Astrocyte of the hippocampus (primary cell): ENCODE data around the gene SHOC2.
A peak's percentile ranks its signal among the peaks of the same experiment; 100 is the strongest.

Source experiments
- DNase-seq: peaks from one replicate; pipeline ENCODE4 v3.0.0; 2011; ENCODE audit warnings: low read depth, low spot score

Gene SHOC2

GRCh38 chr10:110983466-110983865, 64.1 kb downstream of the SHOC2 start:
- DNase-seq = no peak

DNA sequence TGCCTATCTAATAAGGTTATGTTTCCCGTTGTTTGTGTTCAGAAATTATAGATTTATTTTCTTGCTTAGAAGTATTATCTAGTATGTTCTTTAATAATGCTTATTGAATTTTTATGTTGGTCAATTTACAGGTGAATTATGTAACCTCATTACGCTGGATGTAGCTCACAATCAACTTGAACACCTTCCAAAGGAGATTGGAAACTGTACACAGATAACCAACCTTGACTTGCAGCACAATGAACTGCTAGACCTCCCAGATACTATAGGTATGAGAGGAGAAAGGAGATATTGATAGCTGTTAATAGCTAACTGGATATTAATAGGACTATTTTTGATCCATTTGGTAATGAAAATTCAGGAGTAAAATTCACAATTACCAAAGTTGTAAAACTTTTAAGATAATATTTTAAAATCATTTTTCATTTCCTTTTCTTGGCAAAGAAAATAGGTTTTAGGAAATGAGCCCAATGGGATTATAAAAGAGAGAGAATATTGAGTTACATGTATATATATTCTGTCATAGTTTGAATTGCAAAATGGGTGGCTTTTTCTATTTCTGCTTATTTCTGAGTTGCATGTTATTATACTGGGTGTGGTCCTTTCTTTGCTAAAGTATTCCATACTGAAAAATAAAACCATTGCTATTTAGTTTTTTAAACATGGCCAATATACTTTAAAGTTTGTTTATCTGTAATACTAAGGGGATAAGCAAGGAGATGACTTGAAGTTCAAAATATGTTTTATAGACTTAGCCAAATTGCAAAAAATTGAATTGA, 66.3 kb downstream of the SHOC2 start:
- DNase-seq = no peak

- DNase-seq = peak; percentile 11
These were observed 69.6 kb downstream of the SHOC2 start for GRCh38 chr10:110989016-110989415.

DNA sequence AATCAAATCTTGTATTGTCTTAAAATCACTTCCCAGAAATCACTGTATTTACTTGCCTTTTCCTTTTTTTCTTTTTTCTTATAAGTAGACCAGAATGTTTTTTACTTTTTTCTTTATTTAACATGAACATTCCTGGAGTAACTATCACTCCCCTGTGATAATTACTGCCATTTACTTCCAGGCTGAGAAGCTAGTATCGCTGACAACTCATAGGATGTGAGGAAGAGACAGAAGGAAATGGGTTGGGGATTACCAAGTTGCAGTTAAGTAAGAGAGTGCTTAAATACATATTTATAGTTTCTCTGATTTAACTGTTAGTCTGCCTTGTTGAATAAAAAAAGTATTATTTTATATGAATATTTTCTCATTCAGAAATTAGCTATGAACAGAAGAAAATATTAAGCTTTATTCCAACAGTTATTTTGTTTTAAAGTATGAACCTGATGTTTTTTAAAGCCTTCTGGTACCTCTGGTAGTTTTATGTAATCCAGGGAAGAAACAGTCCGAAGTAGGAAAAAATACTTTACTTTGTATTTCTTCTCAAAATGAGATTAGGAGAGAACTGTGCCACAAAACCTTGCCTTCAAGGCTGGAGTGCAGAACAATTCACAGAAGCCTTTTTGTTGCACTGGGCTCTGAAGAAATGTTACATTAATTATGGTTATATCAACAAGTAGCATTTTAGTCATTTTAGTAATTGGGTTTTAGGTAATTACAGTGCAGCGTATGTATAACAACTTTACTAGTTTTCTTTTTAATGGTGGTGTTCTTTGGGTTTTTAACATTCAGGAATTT, 72.8 kb downstream of the SHOC2 start:
- DNase-seq = no peak

- peak; percentile 76 for DNase-seq
These were observed 73.8 kb downstream of the SHOC2 start for GRCh38 chr10:110993024-110993693.

DNA sequence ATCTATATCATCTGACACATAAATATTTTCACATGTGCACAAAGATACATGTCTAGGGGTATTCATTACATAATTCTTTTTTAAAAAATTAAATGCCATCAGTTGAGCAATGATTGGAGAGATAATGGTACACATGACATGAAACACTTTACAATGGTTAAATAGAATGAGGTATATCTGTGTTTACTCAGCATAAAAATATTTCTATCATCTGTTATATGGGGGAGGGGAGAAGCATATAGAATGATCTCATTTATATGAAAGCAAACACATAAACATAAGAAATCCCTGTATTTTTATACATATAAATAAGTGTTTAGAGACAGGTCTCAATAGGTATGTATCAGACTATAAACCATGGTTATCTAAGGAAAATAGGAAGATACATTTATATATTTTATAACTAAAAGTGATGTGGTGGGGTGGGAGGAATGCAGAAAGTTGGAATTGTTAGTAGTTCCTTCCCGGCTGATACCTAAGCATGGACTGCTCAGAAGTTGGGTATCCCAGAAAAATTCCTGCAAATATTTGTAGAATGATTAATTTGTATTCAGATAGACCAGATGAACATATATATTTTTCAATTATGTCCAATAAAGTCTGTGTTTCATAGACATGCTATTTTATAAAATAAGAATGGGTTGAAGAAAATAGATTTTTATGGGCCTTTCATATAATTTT, 75.1 kb downstream of the SHOC2 start:
- no peak for DNase-seq

GRCh38 chr10:110995301-110995700, 75.9 kb downstream of the SHOC2 start:
- no peak for DNase-seq

DNA sequence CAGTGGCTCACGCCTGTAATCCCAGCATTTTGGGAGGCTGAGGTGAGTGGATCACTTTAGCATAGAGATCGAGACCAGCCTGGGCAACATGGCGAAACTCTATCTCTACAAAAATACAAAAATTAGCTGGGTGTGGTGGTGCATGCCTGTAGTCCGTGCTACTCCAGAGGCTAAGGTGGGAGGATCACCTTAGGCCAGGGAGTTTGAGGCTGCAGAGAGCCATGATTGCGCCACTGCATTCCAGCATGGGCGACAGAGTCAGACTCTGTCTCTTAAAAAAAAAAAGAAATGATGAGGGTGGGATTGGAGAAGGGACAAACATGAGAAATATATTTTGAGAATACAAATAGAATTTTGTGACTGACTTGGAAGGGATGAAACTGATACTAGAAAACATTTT, 76.9 kb downstream of the SHOC2 start:
- no peak for DNase-seq

DNA sequence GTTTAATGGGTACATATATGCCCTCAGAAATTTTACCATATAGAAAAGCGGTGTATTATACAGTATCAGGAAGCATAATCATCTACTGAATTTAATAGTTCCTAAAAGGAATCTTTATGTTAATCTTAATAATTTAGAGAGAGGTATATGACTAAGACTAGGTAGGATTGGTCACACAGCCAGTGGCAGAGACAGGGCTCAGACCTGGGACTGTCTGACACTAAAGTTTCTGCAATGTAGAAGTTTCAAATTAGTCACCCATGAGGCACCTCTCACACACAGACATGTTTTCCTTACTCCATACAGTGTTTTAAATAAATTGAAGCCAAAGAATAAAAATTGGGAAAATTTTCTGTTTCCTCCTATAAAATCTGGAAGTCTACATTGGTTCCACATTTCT, 84.6 kb downstream of the SHOC2 start:
- DNase-seq = no peak

DNA sequence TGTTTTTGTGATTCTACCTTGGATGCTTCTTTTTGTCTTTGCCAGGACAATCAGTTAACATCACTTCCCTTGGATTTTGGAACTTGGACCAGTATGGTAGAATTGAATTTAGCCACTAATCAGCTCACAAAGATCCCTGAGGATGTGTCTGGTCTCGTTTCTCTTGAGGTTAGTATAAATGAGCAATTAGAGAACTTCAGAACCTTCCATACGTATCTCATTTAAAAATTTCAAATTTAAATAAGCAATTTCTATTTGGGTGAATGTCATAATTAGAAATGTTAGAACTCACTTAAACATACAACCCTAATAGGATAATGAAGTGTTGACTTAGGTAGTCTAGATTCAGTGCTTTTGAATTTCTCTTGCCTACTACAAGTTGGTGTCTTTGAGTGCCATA, 88.1 kb downstream of the SHOC2 start:
- no peak for DNase-seq

DNA sequence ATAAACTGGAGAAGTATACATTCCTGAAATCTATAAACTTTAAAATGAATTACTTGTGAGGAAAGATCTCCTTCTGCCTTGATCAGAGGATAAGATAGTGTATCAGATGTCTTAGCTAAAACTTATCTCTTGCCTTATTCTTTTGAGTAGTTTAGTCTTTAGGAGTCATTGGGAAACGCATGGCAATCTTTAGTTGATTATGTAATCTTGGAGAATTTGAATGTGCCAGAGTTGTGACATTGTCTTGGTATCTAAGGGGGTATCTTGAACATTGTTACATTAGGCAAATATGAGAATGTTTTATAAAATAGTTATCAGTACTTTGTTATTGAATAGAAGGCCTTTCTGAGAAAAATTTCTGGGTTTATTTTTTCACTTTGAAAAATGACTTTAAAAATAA, 95.8 kb downstream of the SHOC2 start:
- no peak for DNase-seq

- no peak for DNase-seq
These were observed 97.7 kb downstream of the SHOC2 start for GRCh38 chr10:111017098-111017497.

DNA sequence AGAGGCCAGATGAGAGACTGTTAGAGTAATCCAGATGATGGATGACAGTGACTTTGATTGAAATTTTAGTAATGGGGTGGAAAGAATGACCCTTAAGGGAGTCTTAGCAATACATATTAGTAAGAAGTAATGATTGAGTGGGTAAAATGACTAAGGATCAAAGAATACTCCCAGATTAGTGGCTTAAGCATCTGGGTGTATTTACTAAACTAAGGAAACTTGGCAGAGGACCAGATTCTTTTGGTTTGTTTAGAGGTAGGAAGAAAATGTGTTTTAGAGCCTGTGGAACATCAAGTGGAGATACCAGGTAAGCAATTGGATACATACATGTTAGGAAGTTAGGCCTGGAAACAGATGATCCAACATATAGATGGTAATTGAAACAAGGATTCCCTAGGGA, 98.6 kb downstream of the SHOC2 start:
- DNase-seq = peak; percentile 40

- DNase-seq = no peak
These were observed 103.7 kb downstream of the SHOC2 start for GRCh38 chr10:111023060-111023459.

DNA sequence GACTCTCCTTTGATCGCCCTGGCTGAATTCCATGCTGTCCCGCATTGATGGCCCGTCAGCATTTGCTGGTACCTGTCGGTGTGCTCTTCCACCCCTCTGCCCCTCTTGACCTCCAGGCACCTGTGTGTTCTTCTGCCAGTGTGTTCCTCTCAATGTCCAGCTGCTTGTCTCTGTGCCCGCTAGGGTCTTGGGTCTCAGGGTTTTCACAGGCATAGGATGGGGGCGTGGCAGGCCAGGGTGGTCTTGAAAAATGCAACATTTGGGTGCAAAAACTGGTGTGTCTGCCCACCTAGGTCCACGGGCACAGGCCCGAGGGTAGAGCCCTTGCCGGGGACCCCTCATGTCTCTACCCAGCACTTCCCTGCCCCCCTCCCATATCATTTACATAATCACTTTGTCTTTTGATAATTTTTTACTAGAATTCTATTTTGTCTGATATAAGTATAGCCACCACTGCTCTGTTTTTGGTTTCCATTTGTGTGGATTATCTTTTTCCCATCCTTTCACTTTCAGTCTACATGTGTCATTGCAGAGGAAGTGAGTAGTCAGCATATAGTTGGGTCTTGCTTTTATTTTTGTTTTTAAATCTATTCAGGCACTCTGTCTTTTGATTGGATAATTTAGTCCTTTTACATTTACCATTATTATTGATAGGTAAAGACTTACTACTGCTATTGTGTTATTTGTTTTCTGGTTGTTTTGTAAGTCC, 110.8 kb downstream of the SHOC2 start:
- no peak for DNase-seq

GRCh38 chr10:111034598-111035310, 115.3 kb downstream of the SHOC2 start:
- DNase-seq = peak; percentile 4

DNA sequence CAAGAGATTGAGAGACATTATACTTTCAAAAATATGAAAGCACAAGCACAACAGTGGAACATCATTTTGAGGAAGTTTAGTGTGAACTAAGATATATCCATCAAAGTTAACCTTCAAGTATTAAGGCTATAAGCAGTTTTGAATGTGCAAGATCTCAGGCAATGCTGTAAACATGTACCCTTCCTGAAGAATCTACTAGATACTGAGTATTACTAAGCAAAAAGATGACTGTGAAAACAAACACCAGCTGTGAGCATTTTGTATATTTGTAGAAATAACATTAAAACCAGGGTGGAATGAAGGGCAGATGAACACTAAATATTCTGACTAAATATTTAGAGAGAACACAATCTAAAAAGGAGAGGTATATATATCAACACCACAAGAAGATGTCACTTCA, 116.1 kb downstream of the SHOC2 start:
- DNase-seq = no peak

- DNase-seq = no peak
These were observed 118.5 kb downstream of the SHOC2 start for GRCh38 chr10:111037858-111038257.

- no peak for DNase-seq
These were observed 120.1 kb downstream of the SHOC2 start for GRCh38 chr10:111039522-111039921.

DNA sequence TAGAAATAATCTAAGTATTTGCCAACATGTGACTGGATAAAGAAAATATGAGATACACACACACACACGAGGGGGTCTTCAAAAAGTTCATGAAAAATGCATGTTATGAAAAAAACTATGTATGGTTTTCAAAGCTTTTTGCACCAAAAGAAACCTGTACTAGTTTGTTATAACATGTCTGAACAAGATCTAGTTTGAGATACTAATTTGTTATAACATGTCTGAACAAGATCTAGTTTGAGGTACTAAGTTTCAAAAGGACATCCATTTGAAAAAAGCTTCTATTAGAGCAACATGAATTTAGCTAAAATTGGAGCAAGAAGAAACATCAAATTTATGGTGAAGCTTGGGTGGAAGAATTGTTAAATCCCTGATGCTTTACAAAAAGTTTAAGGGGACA, 137.6 kb downstream of the SHOC2 start:
- no peak for DNase-seq
